ENCODE measurements around the gene PEF1.

- TF ChIP-seq, protein P1, sequence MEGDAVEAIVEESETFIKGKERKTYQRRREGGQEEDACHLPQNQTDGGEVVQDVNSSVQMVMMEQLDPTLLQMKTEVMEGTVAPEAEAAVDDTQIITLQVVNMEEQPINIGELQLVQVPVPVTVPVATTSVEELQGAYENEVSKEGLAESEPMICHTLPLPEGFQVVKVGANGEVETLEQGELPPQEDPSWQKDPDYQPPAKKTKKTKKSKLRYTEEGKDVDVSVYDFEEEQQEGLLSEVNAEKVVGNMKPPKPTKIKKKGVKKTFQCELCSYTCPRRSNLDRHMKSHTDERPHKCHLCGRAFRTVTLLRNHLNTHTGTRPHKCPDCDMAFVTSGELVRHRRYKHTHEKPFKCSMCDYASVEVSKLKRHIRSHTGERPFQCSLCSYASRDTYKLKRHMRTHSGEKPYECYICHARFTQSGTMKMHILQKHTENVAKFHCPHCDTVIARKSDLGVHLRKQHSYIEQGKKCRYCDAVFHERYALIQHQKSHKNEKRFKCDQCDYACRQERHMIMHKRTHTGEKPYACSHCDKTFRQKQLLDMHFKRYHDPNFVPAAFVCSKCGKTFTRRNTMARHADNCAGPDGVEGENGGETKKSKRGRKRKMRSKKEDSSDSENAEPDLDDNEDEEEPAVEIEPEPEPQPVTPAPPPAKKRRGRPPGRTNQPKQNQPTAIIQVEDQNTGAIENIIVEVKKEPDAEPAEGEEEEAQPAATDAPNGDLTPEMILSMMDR (IDR thresholded peaks at IDR 0.05) = no peak
- no peak for TF ChIP-seq POLR2A (IDR thresholded peaks at IDR 0.05)
Measured at GRCh38 chr1:31673433-31673832, 28.8 kb upstream of the PEF1 start.
